Liver (tissue), 6 donors: ENCODE data around the gene APOBEC3G. TPM values are rescaled to one million over a fixed set of nuclear protein-coding genes. Genes with fewer than 3 reads are reported as not detected.

Experiments used
- EGR1 ChIP-seq, 2 donors: IDR thresholded peaks; 2 replicates each; pipeline ENCODE4 v1.6.1; 2016 to 2018; ENCODE audit warnings: antibody characterized with exemption in 2 of 2, low read depth in 2 of 2
- FOXA1 ChIP-seq: IDR thresholded peaks from 2 replicates; pipeline ENCODE4 v1.6.1; 2016; ENCODE audit warnings: antibody characterized with exemption
- SP1 ChIP-seq: IDR thresholded peaks from 2 replicates; pipeline ENCODE4 v1.6.1; 2018; ENCODE audit warnings: antibody characterized with exemption, mild to moderate bottlenecking
- polyA plus RNA-seq, 2 donors: library from polyadenylated mRNA; stranded (reverse) in 1 of 2; unstranded in 1 of 2; fragments of 200-250 nt in 1 of 2; fragments of >200 nt in 1 of 2; fragmentation: Nextera tagmentation in 1 of 2; extraction: Ambion mirVana in 1 of 2; gene quantifications; one replicate each; pipeline versions ENCODE4 v1.2.1 to v1.2.3, GENCODE V29; 2013 to 2015
- small RNA-seq: library from RNA; depleted of rRNA; stranded (forward); fragments of <200 nt; gene quantifications from one replicate; pipeline ENCODE3, GENCODE V24; 2014
- total RNA-seq, 2 donors: library from RNA; depleted of rRNA; stranded (reverse); fragments of >200 nt; gene quantifications; one replicate each; pipeline ENCODE4 v1.2.3, GENCODE V29; 2014
- donor health status: healthy.
- donor health status: healthy.
- donor health status: healthy.

Gene APOBEC3G
- total and polyA plus RNA-seq, 4 donors: 1.9 to 9.2 (median 2.9) TPM

DNA sequence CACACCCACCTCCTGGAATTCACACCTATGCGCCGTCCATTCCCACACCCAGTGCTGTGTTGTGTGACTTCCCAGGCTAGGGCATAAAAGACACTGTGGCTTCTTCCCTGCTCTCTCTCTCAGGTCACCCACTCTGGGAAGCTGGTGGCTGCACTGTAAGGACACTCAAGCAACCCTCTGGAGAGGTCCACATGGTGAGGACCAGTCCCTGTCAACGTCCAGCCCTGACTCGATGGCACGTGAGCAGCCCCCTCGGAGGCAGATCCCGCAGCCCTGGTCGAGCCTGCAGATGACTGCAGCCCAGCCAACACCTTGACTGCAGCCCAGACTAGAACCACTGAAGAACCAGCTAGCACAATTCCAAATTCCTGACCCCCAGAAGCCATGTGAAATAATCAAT lies 59.2 kb downstream of the APOBEC3G start (continued):
- no peak for TF ChIP-seq EGR1 (IDR thresholded peaks at IDR 0.05; ENCODE audit: low read depth in 2 of 2)
- no peak for TF ChIP-seq SP1
- TF ChIP-seq FOXA1: no peak

Small RNAs within 50 kb of the gene (small RNA-seq; reads per million reads assigned to genes)
- gene AL022318.2 (not detected), gene COX5BP7 (not detected)

Other genes starting within 250 kb of the APOBEC3G start
- under 1 TPM; 0.05 to 0.25 TPM for gene NPTXR, start 233.2 kb upstream of the APOBEC3G start, total RNA-seq
- gene NPTXR, start 233.2 kb upstream of the APOBEC3G start, polyA plus RNA-seq: under 1 TPM; 0.07 to 0.45 TPM
- 10 to 100 TPM; 10.8 to 11.0 TPM for gene CBX6, start 205.1 kb upstream of the APOBEC3G start, total RNA-seq
- gene CBX6, start 205.1 kb upstream of the APOBEC3G start, polyA plus RNA-seq: 1 to 10 TPM; 7.3 to 9.6 TPM
- gene APOBEC3A, start 119.7 kb upstream of the APOBEC3G start, total RNA-seq: 1 to 10 TPM; 8.4 to 8.7 TPM
- gene APOBEC3A, start 119.7 kb upstream of the APOBEC3G start, polyA plus RNA-seq: under 1 TPM; 0.26 to 0.77 TPM
- 1 to 10 TPM in 1 of 2 donors, under 1 TPM in 1; 0.08 to 6.0 TPM for gene APOBEC3B, start 94.9 kb upstream of the APOBEC3G start, total RNA-seq
- gene APOBEC3B, start 94.9 kb upstream of the APOBEC3G start, polyA plus RNA-seq: 1 to 10 TPM in 1 of 2 donors, under 1 TPM in 1; 0.61 to 1.2 TPM
- gene APOBEC3C, start 63.0 kb upstream of the APOBEC3G start, total RNA-seq: 10 to 100 TPM in 1 of 2 donors, 1 to 10 TPM in 1; 1.2 to 11.9 TPM
- gene APOBEC3C, start 63.0 kb upstream of the APOBEC3G start, polyA plus RNA-seq: 1 to 10 TPM; 2.2 to 5.2 TPM
- 1 to 10 TPM in 1 of 2 donors, under 1 TPM in 1; 0.50 to 1.4 TPM for gene APOBEC3D, start 56.1 kb upstream of the APOBEC3G start, total RNA-seq
- gene APOBEC3D, start 56.1 kb upstream of the APOBEC3G start, polyA plus RNA-seq: under 1 TPM; 0.29 to 0.78 TPM
- 1 to 10 TPM; 2.3 to 4.5 TPM for gene APOBEC3F, start 36.4 kb upstream of the APOBEC3G start, total RNA-seq
- 1 to 10 TPM; 1.6 to 1.7 TPM for gene APOBEC3F, start 36.4 kb upstream of the APOBEC3G start, polyA plus RNA-seq
- not detected for gene APOBEC3H, start 20.0 kb downstream of the APOBEC3G start, total RNA-seq
- gene APOBEC3H, start 20.0 kb downstream of the APOBEC3G start, polyA plus RNA-seq: under 1 TPM in 1 of 2 donors, not detected in 1; 0.25 TPM
- gene CBX7, start 75.4 kb downstream of the APOBEC3G start, total RNA-seq: 10 to 100 TPM; 15.9 to 21.8 TPM
- 10 to 100 TPM in 1 of 2 donors, 1 to 10 TPM in 1; 2.2 to 14.0 TPM for gene CBX7, start 75.4 kb downstream of the APOBEC3G start, polyA plus RNA-seq
- gene PDGFB, start 167.7 kb downstream of the APOBEC3G start, total RNA-seq: 1 to 10 TPM in 1 of 2 donors, under 1 TPM in 1; 0.98 to 2.5 TPM
- gene PDGFB, start 167.7 kb downstream of the APOBEC3G start, polyA plus RNA-seq: 1 to 10 TPM in 1 of 2 donors, under 1 TPM in 1; 0.25 to 4.5 TPM
- gene RPL3, start 242.3 kb downstream of the APOBEC3G start, total RNA-seq: 1,000 to 10,000 TPM in 1 of 2 donors, 100 to 1,000 TPM in 1; 998 to 1,767 TPM
- 1,000 to 10,000 TPM in 1 of 2 donors, 100 to 1,000 TPM in 1; 580 to 1,370 TPM for gene RPL3, start 242.3 kb downstream of the APOBEC3G start, polyA plus RNA-seq